ENCODE data around the gene PDIA6.

PDIA6 gene

GRCh38 chr2:10772868-10773215, 39.7 kb downstream of the PDIA6 start:
- H3F3A ChIP-seq (ENCODE audit: insufficient read depth, low read length): no peaks in the 10 kb centered on the region
- H3K4me2 ChIP-seq (ENCODE audit: low read length): no peak overlapping the region
- H3K4me1 ChIP-seq (ENCODE audit: insufficient read depth, low read length, severe bottlenecking): no peaks in the 10 kb centered on the region
- no peak overlapping the region for H2AFZ ChIP-seq (ENCODE audit: low read length)
- no peak overlapping the region for H3K9ac ChIP-seq (ENCODE audit: low read length)
- H4K20me1 ChIP-seq (ENCODE audit: insufficient read depth, low read length): no peaks in the 10 kb centered on the region
- no peaks in the 10 kb centered on the region for H3K9me3 ChIP-seq (ENCODE audit: low read length)
- no peaks in the 10 kb centered on the region for H3K79me2 ChIP-seq (ENCODE audit: insufficient read depth, low read length)
- H3K27me3 ChIP-seq (ENCODE audit: insufficient read depth, low read length): peaks cover 5% of the 10 kb centered on the region; the same call in 1 of the 2 replicates
- TF ChIP-seq EZH2 (IDR thresholded peaks at IDR 0.05; ENCODE audit: borderline replicate concordance, low read length) (no peak), CTCF (IDR thresholded peaks at IDR 0.05; ENCODE audit: low read length) (no peak)
- H3K27ac ChIP-seq (ENCODE audit: low read depth, low read length, poor library complexity, severe bottlenecking): no peak overlapping the region
- H3K9me2 ChIP-seq (ENCODE audit: low read depth, low read length): no peaks in the 10 kb centered on the region
- no peaks in the 10 kb centered on the region; the same call in 1 of the 2 replicates for H3K36me3 ChIP-seq (ENCODE audit: insufficient read depth, low read length)
- no peak overlapping the region for H3K4me3 ChIP-seq (ENCODE audit: low read depth, low read length, poor library complexity, severe bottlenecking)

- H4K20me1 ChIP-seq (ENCODE audit: insufficient read depth, low read length): no peaks in the 10 kb centered on the region
- no peak overlapping the region for H2AFZ ChIP-seq (ENCODE audit: low read length)
- H3K27ac ChIP-seq (ENCODE audit: low read depth, low read length, poor library complexity, severe bottlenecking): no peak overlapping the region
- no peaks in the 10 kb centered on the region for H3K4me1 ChIP-seq (ENCODE audit: insufficient read depth, low read length, severe bottlenecking)
- H3K27me3 ChIP-seq (ENCODE audit: insufficient read depth, low read length): peaks cover 5% of the 10 kb centered on the region; the same call in 1 of the 2 replicates
- no peak overlapping the region for H3K4me2 ChIP-seq (ENCODE audit: low read length)
- no peaks in the 10 kb centered on the region for H3K79me2 ChIP-seq (ENCODE audit: insufficient read depth, low read length)
- H3K9me3 ChIP-seq (ENCODE audit: low read length): no peaks in the 10 kb centered on the region
- H3K9ac ChIP-seq (ENCODE audit: low read length): no peak overlapping the region
- no peak overlapping the region for H3K4me3 ChIP-seq (ENCODE audit: low read depth, low read length, poor library complexity, severe bottlenecking)
- H3K36me3 ChIP-seq (ENCODE audit: insufficient read depth, low read length): no peaks in the 10 kb centered on the region
- H3K9me2 ChIP-seq (ENCODE audit: low read depth, low read length): no peaks in the 10 kb centered on the region
- H3F3A ChIP-seq (ENCODE audit: insufficient read depth, low read length): no peaks in the 10 kb centered on the region
- TF ChIP-seq CTCF (IDR thresholded peaks at IDR 0.05; ENCODE audit: low read length) (no peak), EZH2 (IDR thresholded peaks at IDR 0.05; ENCODE audit: borderline replicate concordance, low read length) (no peak)
Observed at GRCh38 chr2:10772201-10772867, 40.3 kb downstream of the PDIA6 start.

- Histone ChIP-seq H3K27ac (ENCODE audit: low read depth, low read length, poor library complexity, severe bottlenecking) (no peak overlapping the region), H3K9me2 (ENCODE audit: low read depth, low read length) (no peaks in the 10 kb centered on the region), H3K4me3 (ENCODE audit: low read depth, low read length, poor library complexity, severe bottlenecking) (no peak overlapping the region), H3K36me3 (ENCODE audit: insufficient read depth, low read length) (no peaks in the 10 kb centered on the region), H4K20me1 (ENCODE audit: insufficient read depth, low read length) (no peaks in the 10 kb centered on the region), H3K27me3 (ENCODE audit: insufficient read depth, low read length) (peaks cover 5% of the 10 kb centered on the region; the same call in 1 of the 2 replicates), H3F3A (ENCODE audit: insufficient read depth, low read length) (no peaks in the 10 kb centered on the region), H3K9ac (ENCODE audit: low read length) (no peak overlapping the region), H3K4me1 (ENCODE audit: insufficient read depth, low read length, severe bottlenecking) (no peaks in the 10 kb centered on the region), H3K9me3 (ENCODE audit: low read length) (no peaks in the 10 kb centered on the region), H3K4me2 (ENCODE audit: low read length) (no peak overlapping the region), H3K79me2 (ENCODE audit: insufficient read depth, low read length) (no peaks in the 10 kb centered on the region), H2AFZ (ENCODE audit: low read length) (no peak overlapping the region)
- TF ChIP-seq CTCF (IDR thresholded peaks at IDR 0.05; ENCODE audit: low read length): no peak
Observed at GRCh38 chr2:10771786-10772185, 40.8 kb downstream of the PDIA6 start.
